ENCODE measurements around the gene KIAA1671.

KIAA1671 gene

GRCh38 chr22:24981656-24982055, 29.1 kb downstream of the KIAA1671 start:
- DNase-seq (ENCODE audit: low spot score): no peak

- no peak for DNase-seq (ENCODE audit: low spot score)
Observed at GRCh38 chr22:24982301-24983056, 30.0 kb downstream of the KIAA1671 start.

GRCh38 chr22:24983151-24983550, 30.6 kb downstream of the KIAA1671 start:
- DNase-seq (ENCODE audit: low spot score): no peak

GRCh38 chr22:24984122-24984521, 31.6 kb downstream of the KIAA1671 start:
- no peak for DNase-seq (ENCODE audit: low spot score)

- DNase-seq (ENCODE audit: low spot score): no peak
Observed at GRCh38 chr22:24985826-24986214, 33.3 kb downstream of the KIAA1671 start.

GRCh38 chr22:24986816-24987215, 34.3 kb downstream of the KIAA1671 start:
- no peak for DNase-seq (ENCODE audit: low spot score)

GRCh38 chr22:24989135-24989534, 36.6 kb downstream of the KIAA1671 start:
- no peak for DNase-seq (ENCODE audit: low spot score)

- no peak for DNase-seq (ENCODE audit: low spot score)
Observed at GRCh38 chr22:24989541-24989951, 37.0 kb downstream of the KIAA1671 start.

GRCh38 chr22:24990344-24990905, 37.9 kb downstream of the KIAA1671 start:
- DNase-seq (ENCODE audit: low spot score): no peak

GRCh38 chr22:24992946-24993345, 40.4 kb downstream of the KIAA1671 start:
- DNase-seq (ENCODE audit: low spot score): no peak

- peak; percentile 93 for DNase-seq (ENCODE audit: low spot score)
Observed at GRCh38 chr22:24994070-24994763, 41.7 kb downstream of the KIAA1671 start.

- DNase-seq (ENCODE audit: low spot score): no peak
Observed at GRCh38 chr22:24995649-24996180, 43.2 kb downstream of the KIAA1671 start.

- no peak for DNase-seq (ENCODE audit: low spot score)
Observed at GRCh38 chr22:24996420-24996952, 44.0 kb downstream of the KIAA1671 start.

- no peak for DNase-seq (ENCODE audit: low spot score)
Observed at GRCh38 chr22:24997023-24997422, 44.5 kb downstream of the KIAA1671 start.

GRCh38 chr22:25000686-25001085, 48.2 kb downstream of the KIAA1671 start:
- no peak for DNase-seq (ENCODE audit: low spot score)

GRCh38 chr22:25002241-25002985, 49.9 kb downstream of the KIAA1671 start:
- peak; percentile 19 for DNase-seq (ENCODE audit: low spot score)

- no peak for DNase-seq (ENCODE audit: low spot score)
Observed at GRCh38 chr22:25006354-25006753, 53.8 kb downstream of the KIAA1671 start.

GRCh38 chr22:25007444-25008106, 55.1 kb downstream of the KIAA1671 start:
- DNase-seq (ENCODE audit: low spot score): no peak

GRCh38 chr22:25008666-25009065, 56.1 kb downstream of the KIAA1671 start:
- DNase-seq (ENCODE audit: low spot score): no peak

- no peak for DNase-seq (ENCODE audit: low spot score)
Observed at GRCh38 chr22:25012741-25013143, 60.2 kb downstream of the KIAA1671 start.

- DNase-seq (ENCODE audit: low spot score): no peak
Observed at GRCh38 chr22:25013607-25014006, 61.1 kb downstream of the KIAA1671 start.
